Measurements from ENCODE around the gene COL6A1. TPM values are rescaled to one million over a fixed set of nuclear protein-coding genes. Genes with fewer than 3 reads are reported as not detected.
"Not testable (repeated sequence)": the region's sequence is repeated elsewhere in the genome, so short reads cannot be mapped to it uniquely, and the experiment has no call there.

The COL6A1 gene
- total RNA-seq, 2 donors from 2014 or later = 814 to 1,189 TPM

DNA sequence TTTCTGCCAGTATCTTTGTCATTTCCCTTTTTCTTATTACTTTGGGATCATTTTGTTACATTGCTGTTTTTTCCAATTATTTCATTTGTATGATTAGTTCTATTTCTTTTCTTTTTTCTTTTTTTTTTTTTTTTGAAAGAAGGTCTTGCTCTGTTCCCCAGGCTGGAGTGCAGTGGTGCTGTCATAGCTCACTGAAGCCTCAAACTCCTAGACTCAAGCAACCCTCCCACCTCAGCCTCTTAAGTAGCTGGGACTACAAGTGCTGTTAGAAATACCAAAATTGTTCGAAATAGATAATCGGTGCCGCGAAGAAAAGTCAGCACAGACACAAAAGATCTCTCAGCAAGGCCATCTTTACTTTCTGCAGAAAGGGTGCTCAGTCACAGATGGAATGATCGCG is 26.6 kb upstream of the COL6A1 start:
- TF ChIP-seq, protein P1, sequence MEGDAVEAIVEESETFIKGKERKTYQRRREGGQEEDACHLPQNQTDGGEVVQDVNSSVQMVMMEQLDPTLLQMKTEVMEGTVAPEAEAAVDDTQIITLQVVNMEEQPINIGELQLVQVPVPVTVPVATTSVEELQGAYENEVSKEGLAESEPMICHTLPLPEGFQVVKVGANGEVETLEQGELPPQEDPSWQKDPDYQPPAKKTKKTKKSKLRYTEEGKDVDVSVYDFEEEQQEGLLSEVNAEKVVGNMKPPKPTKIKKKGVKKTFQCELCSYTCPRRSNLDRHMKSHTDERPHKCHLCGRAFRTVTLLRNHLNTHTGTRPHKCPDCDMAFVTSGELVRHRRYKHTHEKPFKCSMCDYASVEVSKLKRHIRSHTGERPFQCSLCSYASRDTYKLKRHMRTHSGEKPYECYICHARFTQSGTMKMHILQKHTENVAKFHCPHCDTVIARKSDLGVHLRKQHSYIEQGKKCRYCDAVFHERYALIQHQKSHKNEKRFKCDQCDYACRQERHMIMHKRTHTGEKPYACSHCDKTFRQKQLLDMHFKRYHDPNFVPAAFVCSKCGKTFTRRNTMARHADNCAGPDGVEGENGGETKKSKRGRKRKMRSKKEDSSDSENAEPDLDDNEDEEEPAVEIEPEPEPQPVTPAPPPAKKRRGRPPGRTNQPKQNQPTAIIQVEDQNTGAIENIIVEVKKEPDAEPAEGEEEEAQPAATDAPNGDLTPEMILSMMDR (IDR thresholded peaks at IDR 0.05) = no peak
- Histone ChIP-seq H3K27ac (peak overlapping the region; percentile 96 to 97), H3K36me3 (no peaks in the 10 kb centered on the region), H3K4me3 (no peak overlapping the region), H3K4me1 (ENCODE audit: control insufficient read depth in 1 of 2, low read depth in 2 of 2) (peaks cover 41 to 74% of the 10 kb centered on the region in 2 donors), H3K27me3 (replicated peaks; ENCODE audit: insufficient read depth) (no peaks in the 10 kb centered on the region), H3K9me3 (no peaks in the 10 kb centered on the region)
- ATAC-seq (ENCODE audit: insufficient number of reproducible peaks, low FRiP score, low read depth) = no peak
- DNase-seq (ENCODE audit: low spot score) = no peak

DNA sequence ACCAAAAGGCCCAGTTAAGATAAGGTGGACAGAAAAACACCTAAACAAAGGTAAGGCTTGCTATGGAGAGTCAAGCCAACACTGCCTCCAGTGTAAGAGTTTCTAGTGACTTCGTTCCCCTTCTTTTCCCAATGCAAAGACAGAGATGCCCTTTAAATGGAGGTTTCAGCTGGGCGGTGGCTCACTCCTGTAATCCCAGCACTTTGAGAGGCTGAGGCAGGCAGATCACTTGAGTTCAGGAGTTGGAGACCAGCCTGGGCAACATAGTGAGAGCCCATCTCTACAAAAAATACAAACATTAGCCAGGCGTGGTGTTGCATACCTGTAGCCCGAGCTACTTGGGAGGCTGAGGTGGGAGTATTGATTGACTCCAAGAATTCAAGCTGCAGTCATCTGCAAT is 24.0 kb upstream of the COL6A1 start:
- DNase-seq (ENCODE audit: low spot score) (no peak), ATAC-seq (ENCODE audit: insufficient number of reproducible peaks, low FRiP score, low read depth) (no peak)
- Histone ChIP-seq H3K36me3 (no peaks in the 10 kb centered on the region), H3K27ac (peak overlapping the region; percentile 87), H3K4me1 (ENCODE audit: control insufficient read depth in 1 of 2, low read depth in 2 of 2) (peaks cover 31 to 63% of the 10 kb centered on the region in 2 donors), H3K27me3 (replicated peaks; ENCODE audit: insufficient read depth) (no peaks in the 10 kb centered on the region), H3K4me3 (peak overlapping the region; percentile 62), H3K9me3 (no peaks in the 10 kb centered on the region)
- TF ChIP-seq, protein P1 (IDR thresholded peaks at IDR 0.05) = no peak

DNA sequence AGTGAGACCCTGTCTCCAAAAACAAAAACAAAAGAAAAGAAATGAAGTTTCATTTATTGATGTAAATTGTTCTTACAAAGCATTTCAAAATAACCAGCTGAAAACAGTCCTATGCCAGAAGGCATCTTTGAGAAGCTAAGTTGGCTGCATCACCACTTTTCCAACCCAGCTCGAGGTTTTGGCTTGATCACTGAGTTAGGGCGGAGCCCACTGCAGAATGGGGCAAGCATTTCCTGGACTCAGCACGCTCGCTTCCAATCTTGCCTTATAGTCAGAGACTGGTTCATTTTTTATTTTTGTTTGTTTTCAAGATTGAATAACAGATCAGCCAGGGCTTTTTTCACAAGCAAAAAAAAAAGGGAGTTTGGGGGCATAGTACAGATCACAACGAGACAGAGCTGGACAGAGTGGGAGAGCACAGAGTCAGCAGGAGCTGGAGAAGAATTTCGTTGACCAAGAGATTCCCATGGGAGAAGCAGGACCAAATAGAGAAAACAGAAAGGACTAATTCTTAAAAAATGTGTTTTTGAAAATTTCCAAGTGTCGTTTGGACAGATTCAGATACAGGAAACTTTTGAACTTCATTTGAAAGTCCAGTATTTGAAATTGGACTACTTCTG is 23.5 kb upstream of the COL6A1 start:
- Histone ChIP-seq H3K4me1 (ENCODE audit: control insufficient read depth in 1 of 2, low read depth in 2 of 2) (peaks cover 28 to 61% of the 10 kb centered on the region in 2 donors), H3K27me3 (replicated peaks; ENCODE audit: insufficient read depth) (no peaks in the 10 kb centered on the region), H3K4me3 (peak overlapping the region; percentile 62), H3K9me3 (no peaks in the 10 kb centered on the region), H3K27ac (peak overlapping the region; percentile 87), H3K36me3 (no peaks in the 10 kb centered on the region)
- ATAC-seq (ENCODE audit: insufficient number of reproducible peaks, low FRiP score, low read depth) (peak; percentile 63), DNase-seq (ENCODE audit: low spot score) (no peak)
- TF ChIP-seq, protein P1 (IDR thresholded peaks at IDR 0.05) = no peak

DNA sequence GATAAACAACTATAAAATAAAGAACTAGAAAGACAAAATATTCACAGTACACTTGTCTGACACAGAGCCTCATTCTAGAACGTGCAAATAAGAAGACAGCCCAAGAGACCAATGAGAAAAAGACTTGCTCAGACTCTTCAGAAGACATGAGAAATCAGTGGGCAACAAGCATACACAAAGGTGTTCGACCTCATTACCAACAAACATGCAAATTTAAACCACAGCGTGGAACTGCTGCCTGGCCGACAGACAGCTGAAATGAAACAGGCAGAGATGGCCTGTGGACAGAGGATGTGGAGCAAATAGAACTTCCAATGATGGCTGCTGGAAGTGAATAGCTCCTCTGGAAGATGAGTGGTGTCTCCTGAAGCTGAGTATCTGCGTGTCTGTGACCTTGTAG is 22.4 kb upstream of the COL6A1 start:
- H3K4me1 ChIP-seq (ENCODE audit: control insufficient read depth in 1 of 2, low read depth in 2 of 2) = peaks cover 19 to 57% of the 10 kb centered on the region in 2 donors
- no peaks in the 10 kb centered on the region for H3K9me3 ChIP-seq
- no peaks in the 10 kb centered on the region for H3K36me3 ChIP-seq
- ATAC-seq (ENCODE audit: insufficient number of reproducible peaks, low FRiP score, low read depth) (no peak), DNase-seq (ENCODE audit: low spot score) (no peak)
- no peak overlapping the region for H3K4me3 ChIP-seq
- peak overlapping the region; percentile 87 for H3K27ac ChIP-seq
- TF ChIP-seq, protein P1 (IDR thresholded peaks at IDR 0.05) = no peak
- H3K27me3 ChIP-seq (replicated peaks; ENCODE audit: insufficient read depth) = no peaks in the 10 kb centered on the region

DNA sequence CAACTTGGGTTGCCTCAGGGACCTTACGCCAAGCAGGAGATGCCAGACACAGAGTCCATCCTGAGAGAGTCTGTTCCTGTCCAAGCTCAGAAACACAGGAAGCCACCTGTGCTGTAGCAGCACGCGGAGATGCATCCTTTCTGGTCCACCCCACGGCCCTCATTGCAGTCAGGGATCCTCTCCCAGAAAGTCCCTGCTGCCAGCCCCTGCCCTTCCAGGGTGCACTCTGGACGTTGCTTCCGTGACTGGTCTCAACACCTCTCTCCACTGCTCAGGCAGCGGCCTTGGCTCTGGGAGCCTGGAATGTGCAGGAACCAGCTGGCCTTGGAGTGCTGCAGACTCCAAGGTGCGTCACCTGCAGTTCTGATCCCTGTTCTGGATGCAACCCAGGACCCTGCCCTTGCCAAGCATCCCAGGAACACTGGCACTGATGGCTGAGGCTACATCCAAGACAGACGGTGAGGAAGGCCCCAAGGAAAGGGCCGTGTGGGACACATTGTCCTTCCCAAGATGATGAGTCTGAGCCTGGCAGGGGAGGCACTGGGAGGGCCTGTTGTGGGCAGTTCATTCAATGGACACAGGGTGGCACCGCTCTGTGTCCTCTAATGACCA is 21.7 kb upstream of the COL6A1 start:
- no peaks in the 10 kb centered on the region for H3K36me3 ChIP-seq
- ATAC-seq (ENCODE audit: insufficient number of reproducible peaks, low FRiP score, low read depth) (no peak), DNase-seq (ENCODE audit: low spot score) (no peak)
- no peaks in the 10 kb centered on the region for H3K27me3 ChIP-seq (replicated peaks; ENCODE audit: insufficient read depth)
- TF ChIP-seq, protein P1 (IDR thresholded peaks at IDR 0.05) = no peak
- H3K4me3 ChIP-seq = no peak overlapping the region
- H3K27ac ChIP-seq = peak overlapping the region; percentile 87
- no peaks in the 10 kb centered on the region for H3K9me3 ChIP-seq
- peaks cover 14 to 50% of the 10 kb centered on the region in 2 donors for H3K4me1 ChIP-seq (ENCODE audit: control insufficient read depth in 1 of 2, low read depth in 2 of 2)

DNA sequence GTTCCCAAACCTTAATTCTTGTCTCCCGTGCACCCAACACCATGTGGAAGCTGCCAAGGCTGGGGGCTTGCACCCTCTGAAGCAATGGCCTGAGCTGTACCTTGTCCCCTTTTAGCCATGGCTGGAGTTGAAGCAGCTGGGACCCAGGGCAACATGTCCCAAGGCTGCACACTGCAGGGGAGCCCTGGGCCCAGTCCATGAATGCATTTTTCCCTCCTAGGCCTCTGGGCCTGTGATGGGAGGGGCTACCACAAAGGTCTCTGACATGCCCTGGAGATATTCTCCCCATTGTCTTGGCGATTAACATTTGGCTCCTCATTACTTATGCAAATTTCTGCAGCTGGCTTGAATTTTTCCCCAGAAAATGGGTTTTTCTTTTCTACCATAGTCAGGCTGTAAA is 20.2 kb upstream of the COL6A1 start:
- H3K4me3 ChIP-seq; H3K9me3 ChIP-seq; ATAC-seq (ENCODE audit: insufficient number of reproducible peaks, low FRiP score, low read depth); H3K27me3 ChIP-seq (replicated peaks; ENCODE audit: insufficient read depth); DNase-seq (ENCODE audit: low spot score); H3K36me3 ChIP-seq; H3K27ac ChIP-seq: not testable (repeated sequence)
- peaks cover 14 to 44% of the 10 kb centered on the region in 2 donors for H3K4me1 ChIP-seq (ENCODE audit: control insufficient read depth in 1 of 2, low read depth in 2 of 2)

Data from thoracic aorta (tissue), 2 donors.